ENCODE measurements around the gene DDX4. TPM values are rescaled to one million over a fixed set of nuclear protein-coding genes. Genes with fewer than 3 reads are reported as not detected.

The DDX4 gene
- total RNA-seq, 1 experiment from 2014 or later, result not detected

GRCh38 chr5:55865831-55866230 lies 128.0 kb downstream of the DDX4 start:
- DNase-seq (ENCODE audit: low read depth), result peak; percentile 29

GRCh38 chr5:55866485-55866884 lies 128.6 kb downstream of the DDX4 start:
- no peak for DNase-seq (ENCODE audit: low read depth)

Other genes with a start within 250 kb of the DDX4 start
- 68.1 and 90.6 TPM in 2 replicates for gene PLPP1, start 203.1 kb upstream of the DDX4 start, total RNA-seq (2014; rRNA removed; shearing (Covaris generic))
- gene SLC38A9, start 25.7 kb upstream of the DDX4 start, total RNA-seq (2014; rRNA removed; shearing (Covaris generic)), result 19.2 and 21.4 TPM in 2 replicates
- gene IL31RA, start 113.3 kb downstream of the DDX4 start, total RNA-seq (2014; rRNA removed; shearing (Covaris generic)), result 0.10 and 0.27 TPM in 2 replicates

Data from M059J (cell line).